Keratinocyte (primary cell): ENCODE data around the gene APOM. TPM values are rescaled to one million over a fixed set of nuclear protein-coding genes. Genes with fewer than 3 reads are reported as not detected.

Source experiments
- DNase-seq: peaks from one replicate; pipeline ENCODE4 v3.0.0-alpha.2; 2011; ENCODE audit warnings: low read depth, missing footprints, low spot score
- FAIRE-seq: peaks from 2 replicates; lab custom pipeline; 2011; peaks lifted over from hg19 to GRCh38; lab: Jason Lieb, UNC
- H2AFZ ChIP-seq: 2 replicates; pipeline ENCODE4 v1.6.0; 2012; ENCODE audit warnings: low read length, control low read depth, inconsistent platforms; ENCODE audit not compliant: control insufficient read depth
- H3K27ac ChIP-seq: 2 replicates; pipeline ENCODE4 v1.5.1; 2011; ENCODE audit warnings: low read length; ENCODE audit not compliant: control insufficient read depth, insufficient read depth
- H3K27me3 ChIP-seq: 3 replicates; pipeline ENCODE4 v1.6.0; 2011; ENCODE audit warnings: low read length; ENCODE audit not compliant: control insufficient read depth, insufficient read depth; ENCODE audit errors: extremely low read depth
- H3K36me3 ChIP-seq, 2 experiments: 2 replicates in 1 of 2; 3 replicates in 1 of 2; pipeline ENCODE4 v1.5.1; 2011; ENCODE audit warnings: low read length in 2 of 2, mild to moderate bottlenecking in 1 of 2; ENCODE audit not compliant: control insufficient read depth in 2 of 2, insufficient read depth in 2 of 2; ENCODE audit errors: extremely low read depth in 1 of 2
- H3K4me1 ChIP-seq: 3 replicates; pipeline ENCODE4 v1.5.1; 2011; ENCODE audit warnings: low read length; ENCODE audit not compliant: control insufficient read depth, insufficient read depth; ENCODE audit errors: extremely low read depth
- H3K4me2 ChIP-seq: 3 replicates; pipeline ENCODE4 v1.6.0; 2011; ENCODE audit warnings: low read depth, low read length; ENCODE audit not compliant: control insufficient read depth, insufficient read depth; ENCODE audit errors: extremely low read depth
- H3K4me3 ChIP-seq, 3 experiments: fragments of 200-600 bp in 1 of 3; sonication (generic) in 1 of 3; 2 replicates in 2 of 3; 3 replicates in 1 of 3; pipeline ENCODE4 v1.5.1; 2011 to 2016; ENCODE audit warnings: low read length in 3 of 3, mild to moderate bottlenecking in 3 of 3, control low read depth in 2 of 3, inconsistent platforms in 1 of 3, low read depth in 1 of 3, mixed read lengths in 1 of 3, mixed run types in 1 of 3, moderate library complexity in 1 of 3; ENCODE audit not compliant: control insufficient read depth in 2 of 3, insufficient read depth in 2 of 3; ENCODE audit errors: extremely low read depth in 1 of 3
- H3K79me2 ChIP-seq: 2 replicates; pipeline ENCODE4 v1.6.0; 2012; ENCODE audit warnings: low read length; ENCODE audit not compliant: control insufficient read depth, insufficient read depth
- H3K9ac ChIP-seq: 3 replicates; pipeline ENCODE4 v1.6.0; 2011; ENCODE audit warnings: low read length; ENCODE audit not compliant: control insufficient read depth, insufficient read depth; ENCODE audit errors: extremely low read depth
- H3K9me1 ChIP-seq: 3 replicates; pipeline ENCODE4 v1.6.0; 2011; ENCODE audit warnings: low read length; ENCODE audit not compliant: control insufficient read depth, insufficient read depth; ENCODE audit errors: extremely low read depth
- H3K9me3 ChIP-seq: 2 replicates; pipeline ENCODE4 v1.5.1; 2012; ENCODE audit warnings: low read depth, low read length; ENCODE audit not compliant: control insufficient read depth
- H4K20me1 ChIP-seq: 3 replicates; pipeline ENCODE4 v1.6.0; 2011; ENCODE audit warnings: low read length; ENCODE audit not compliant: control insufficient read depth, insufficient read depth; ENCODE audit errors: extremely low read depth
- CTCF ChIP-seq, 3 experiments: IDR thresholded peaks in 1 of 3; conservative IDR thresholded peaks in 1 of 3; optimal IDR thresholded peaks in 1 of 3; 2 replicates in 2 of 3; 3 replicates in 1 of 3; pipeline versions ENCODE3 to v1.5.1; 2011; ENCODE audit warnings: low read length in 3 of 3, mild to moderate bottlenecking in 3 of 3, moderate library complexity in 2 of 3, control low read depth in 1 of 3, inconsistent platforms in 1 of 3; ENCODE audit not compliant: insufficient read depth in 2 of 3; ENCODE audit errors: extremely low read depth in 1 of 3
- EZH2 ChIP-seq: IDR thresholded peaks from one replicate; pipeline ENCODE4 v1.6.1; 2012; ENCODE audit warnings: inconsistent platforms, mild to moderate bottlenecking, low read length, moderate library complexity
- dilution Hi-C: fragments of 300-500 bp; cut with MboI; formaldehyde crosslinking; loops from one replicate; pipeline ENCODE4 v1.7.0; 2020; ENCODE audit warnings: low sequenced_read_pairs; ENCODE audit not compliant: extremely low pct_ligation_motif_present
- polyA plus RNA-seq, 5 experiments: library from polyadenylated mRNA; depleted of rRNA in 3 of 5; stranded (reverse) in 3 of 5; stranded (forward) in 1 of 5; unstranded in 1 of 5; fragments of >200 nt; gene quantifications; 1 replicate in 1 of 5; 2 replicates in 3 of 5; 3 replicates in 1 of 5; pipeline versions ENCODE4 v1.2.1 to v1.2.3, GENCODE V29; 2011 to 2012; ENCODE audit warnings: missing spikeins in 2 of 5, low read depth in 1 of 5, low replicate concordance in 1 of 5

Gene APOM
- polyA plus RNA-seq, 1 donor (not counting 4 experiments of a cell fraction or from before 2014, with no cell fraction given), result 1.4 TPM

GRCh38 chr6:31621320-31621939, 34.3 kb upstream of the APOM start:
- peaks cover 14% of the 10 kb centered on the region for H3K4me1 ChIP-seq
- peaks cover 26 to 40% of the 10 kb centered on the region in 2 experiments for H3K36me3 ChIP-seq
- no peaks in the 10 kb centered on the region for H3K27me3 ChIP-seq
- peaks cover 2% of the 10 kb centered on the region for H3K9me1 ChIP-seq
- FAIRE-seq (no peak), DNase-seq (no peak)
- H3K9ac ChIP-seq, result peak overlapping the region; percentile 94
- TF ChIP-seq EZH2, result no peak
- TF ChIP-seq CTCF (optimal IDR thresholded peaks at IDR 0.05 in 1 of 3, IDR thresholded peaks at IDR 0.05 in 1 of 3, conservative IDR thresholded peaks at IDR 0.05 in 1 of 3; ENCODE audit: extremely low read depth in 1 of 3, insufficient read depth in 2 of 3, low read length in 3 of 3), result no peak
- peak overlapping the region; percentile 81 for H3K27ac ChIP-seq
- no peaks in the 10 kb centered on the region for H3K9me3 ChIP-seq
- dilution Hi-C loops, result no loop called here
- peak overlapping the region; percentile 99 for H3K4me2 ChIP-seq
- no peak overlapping the region for H2AFZ ChIP-seq
- peaks cover 26% of the 10 kb centered on the region for H4K20me1 ChIP-seq
- peaks cover 56% of the 10 kb centered on the region for H3K79me2 ChIP-seq
- H3K4me3 ChIP-seq, result peak overlapping the region; percentile 84 to 99 (median 88)

GRCh38 chr6:31621991-31622390, 33.7 kb upstream of the APOM start:
- peak overlapping the region; percentile 84 to 99 (median 88) for H3K4me3 ChIP-seq
- peak overlapping the region; percentile 94 for H3K9ac ChIP-seq
- H4K20me1 ChIP-seq, result peaks cover 26% of the 10 kb centered on the region
- peak overlapping the region; percentile 81 for H3K27ac ChIP-seq
- no peak for TF ChIP-seq EZH2
- no peak for TF ChIP-seq CTCF (optimal IDR thresholded peaks at IDR 0.05 in 1 of 3, IDR thresholded peaks at IDR 0.05 in 1 of 3, conservative IDR thresholded peaks at IDR 0.05 in 1 of 3; ENCODE audit: extremely low read depth in 1 of 3, insufficient read depth in 2 of 3, low read length in 3 of 3)
- no peaks in the 10 kb centered on the region for H3K27me3 ChIP-seq
- H3K9me1 ChIP-seq, result peaks cover 2% of the 10 kb centered on the region
- DNase-seq (no peak), FAIRE-seq (no peak)
- H3K79me2 ChIP-seq, result peaks cover 59% of the 10 kb centered on the region
- no peak overlapping the region for H2AFZ ChIP-seq
- H3K36me3 ChIP-seq, result peaks cover 31 to 46% of the 10 kb centered on the region in 2 experiments
- dilution Hi-C loops, result no loop called here
- H3K4me1 ChIP-seq, result peaks cover 14% of the 10 kb centered on the region
- H3K4me2 ChIP-seq, result peak overlapping the region; percentile 99
- H3K9me3 ChIP-seq, result no peaks in the 10 kb centered on the region
